HG02870 (cell line): ENCODE data around the gene ATG7.
"Not testable (repeated sequence)": the region's sequence is repeated elsewhere in the genome, so short reads cannot be mapped to it uniquely, and the experiment has no call there.

Source experiments
- ATAC-seq: cut with Tn5 transposase; IDR thresholded peaks from one replicate; pipeline ENCODE4 v1.9.1; 2021; ENCODE audit warnings: mild to moderate bottlenecking, moderate library complexity; ENCODE audit not compliant: unreplicated experiment

ATG7 gene

GRCh38 chr3:11498646-11499045, 226.4 kb downstream of the ATG7 start:
- no peak for ATAC-seq

GRCh38 chr3:11499144-11499543, 226.9 kb downstream of the ATG7 start:
- no peak for ATAC-seq

GRCh38 chr3:11502413-11502812, 230.2 kb downstream of the ATG7 start:
- ATAC-seq = not testable (repeated sequence)

DNA sequence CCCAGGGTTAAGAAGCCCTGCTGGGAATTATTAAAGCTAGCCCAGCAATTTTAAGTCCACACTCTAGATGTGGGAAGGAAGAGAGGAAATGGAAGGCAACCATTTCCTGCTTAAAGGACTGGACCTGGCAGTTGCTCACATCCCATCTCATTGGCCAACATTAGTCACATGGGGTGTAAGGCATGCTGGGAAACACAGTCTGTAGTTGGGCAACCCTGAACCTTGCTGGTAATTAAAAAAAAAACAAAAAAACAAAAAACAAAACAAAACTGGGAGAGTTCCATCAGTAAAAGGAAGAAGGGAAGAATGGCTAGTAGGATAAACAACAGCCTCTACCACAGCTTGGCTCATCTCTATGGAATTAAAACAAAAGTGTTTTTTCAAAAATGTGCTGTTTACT, 235.5 kb downstream of the ATG7 start:
- no peak for ATAC-seq

GRCh38 chr3:11508346-11509172, 236.4 kb downstream of the ATG7 start:
- ATAC-seq = no peak

- ATAC-seq = no peak
These were observed 237.2 kb downstream of the ATG7 start for GRCh38 chr3:11509173-11510000.

- no peak for ATAC-seq
These were observed 237.8 kb downstream of the ATG7 start for GRCh38 chr3:11510001-11510340.

- ATAC-seq = no peak
These were observed 238.2 kb downstream of the ATG7 start for GRCh38 chr3:11510356-11510755.

DNA sequence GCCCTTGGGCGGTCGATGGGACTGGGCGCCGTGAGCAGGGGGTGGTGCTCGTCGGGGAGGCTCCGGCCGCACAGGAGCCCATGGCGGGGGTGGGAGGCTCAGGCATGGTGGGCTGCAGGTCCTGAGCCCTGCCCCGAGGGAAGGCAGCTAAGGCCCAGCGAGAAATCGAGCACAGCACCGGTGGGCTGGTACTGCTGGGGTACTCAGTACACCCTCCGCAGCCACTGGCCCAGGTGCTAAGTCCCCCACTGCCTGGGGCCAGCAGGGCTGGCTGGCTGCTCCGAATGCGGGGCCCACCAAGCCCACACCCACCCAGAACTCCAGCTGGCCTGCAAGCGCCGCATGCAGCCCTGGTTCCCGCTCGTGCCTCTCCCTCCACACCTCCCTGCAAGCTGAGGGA, 239.4 kb downstream of the ATG7 start:
- ATAC-seq = not testable (repeated sequence)

- ATAC-seq = not testable (repeated sequence)
These were observed 241.1 kb downstream of the ATG7 start for GRCh38 chr3:11513125-11513816.

- no peak for ATAC-seq
These were observed 241.6 kb downstream of the ATG7 start for GRCh38 chr3:11513817-11514135.

- no peak for ATAC-seq
These were observed 242.1 kb downstream of the ATG7 start for GRCh38 chr3:11514191-11514821.

DNA sequence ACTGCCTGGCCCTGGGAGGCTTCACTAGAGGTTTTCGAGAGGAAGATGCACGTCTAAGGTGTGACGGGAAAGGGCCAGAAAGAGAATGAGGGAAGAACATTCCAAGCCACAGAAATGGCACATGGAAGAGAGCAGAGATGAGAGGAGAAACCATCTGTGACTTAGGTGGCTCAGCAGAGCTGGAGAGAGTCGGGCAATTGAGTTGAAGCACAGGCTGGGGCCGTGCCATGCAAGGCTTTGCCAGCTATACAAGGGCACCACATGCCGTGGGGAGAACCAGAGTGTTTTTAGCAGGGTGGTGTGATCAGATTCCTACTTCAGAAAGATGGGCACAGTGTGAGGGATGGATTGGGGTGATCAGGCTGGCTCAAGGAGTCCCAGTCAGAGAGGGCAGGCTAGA, 245.4 kb downstream of the ATG7 start:
- ATAC-seq = no peak

- no peak for ATAC-seq
These were observed 249.0 kb downstream of the ATG7 start for GRCh38 chr3:11521167-11521566.

- ATAC-seq = no peak
These were observed 250.2 kb downstream of the ATG7 start for GRCh38 chr3:11522398-11522715.

DNA sequence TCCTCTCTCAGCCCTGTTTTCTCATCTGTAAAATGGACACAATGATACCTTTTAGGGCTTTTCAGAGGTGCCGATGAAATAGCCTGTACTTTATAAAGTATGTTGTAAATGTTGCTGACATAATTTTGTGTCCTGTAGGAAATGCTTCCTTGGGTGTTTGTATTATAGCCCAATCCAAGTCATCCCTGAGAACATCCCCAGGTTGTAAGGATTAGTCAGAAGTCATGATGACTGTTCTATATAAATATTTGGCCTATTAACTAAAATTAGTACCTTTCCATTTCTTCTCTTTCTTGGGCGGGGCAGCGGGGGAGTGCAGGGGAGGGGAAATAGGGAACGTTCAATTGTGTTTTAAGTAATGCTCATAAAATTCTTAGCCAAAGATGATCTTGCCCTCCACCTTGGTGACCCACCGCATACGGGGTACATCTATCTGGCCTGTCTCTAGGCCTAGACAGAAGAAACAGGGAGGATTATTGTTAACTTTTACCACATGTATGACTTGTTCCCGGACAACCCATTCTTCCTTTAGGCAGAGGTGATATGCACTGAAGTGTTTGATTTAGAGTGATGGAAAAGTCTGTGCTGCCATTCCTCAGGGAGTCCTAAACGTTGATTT, 250.9 kb downstream of the ATG7 start:
- no peak for ATAC-seq

- ATAC-seq = no peak
These were observed 251.4 kb downstream of the ATG7 start for GRCh38 chr3:11523572-11524101.

DNA sequence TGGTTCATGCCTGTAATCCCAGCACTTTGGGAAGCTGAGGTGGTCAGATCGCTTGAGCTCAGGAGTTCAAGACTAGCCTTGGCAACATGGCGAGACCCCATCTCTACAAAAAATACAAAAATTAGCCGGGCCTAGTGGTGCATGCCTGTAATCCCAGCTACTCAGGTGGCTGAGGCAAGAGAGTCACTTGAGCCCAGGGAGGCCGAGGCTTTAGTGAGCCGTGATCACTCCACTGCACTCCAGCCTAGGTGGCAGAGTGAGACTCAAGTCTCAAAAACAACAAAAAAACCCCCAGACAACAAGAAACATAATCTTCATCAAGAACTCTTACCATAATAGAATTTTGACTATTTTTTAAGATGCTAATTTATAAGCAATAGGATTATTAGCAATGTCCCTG, 253.9 kb downstream of the ATG7 start:
- ATAC-seq = not testable (repeated sequence)

DNA sequence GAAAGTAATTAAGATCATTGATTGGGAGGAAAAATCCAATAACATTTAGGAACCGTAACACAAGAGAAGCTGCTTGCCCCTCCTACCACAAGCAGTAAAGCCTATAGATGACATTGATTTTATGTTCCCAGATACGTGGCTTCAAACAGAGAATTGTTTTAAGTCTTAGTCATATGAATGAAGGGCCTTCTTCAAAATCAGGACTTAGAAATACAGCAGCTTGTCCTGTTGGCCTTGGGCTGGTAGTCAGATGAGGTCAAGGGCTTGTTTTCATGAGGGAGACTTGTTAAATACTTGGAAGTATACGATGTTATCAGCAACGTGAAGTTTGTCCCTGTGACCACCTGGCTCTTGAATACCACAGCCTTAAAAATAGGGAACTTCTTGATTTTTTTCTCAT, 257.1 kb downstream of the ATG7 start:
- no peak for ATAC-seq

GRCh38 chr3:11530153-11530721, 258.0 kb downstream of the ATG7 start:
- no peak for ATAC-seq
